Erythroblast (primary cell): ENCODE measurements around the gene SPDYE4.
"Not testable (repeated sequence)": the region's sequence is repeated elsewhere in the genome, so short reads cannot be mapped to it uniquely, and the experiment has no call there.

ENCODE experiments used
- DNase-seq, 2 experiments: peaks; one replicate each; lab custom pipeline; 2025; lab: John Stamatoyannopoulos, UW
- GATA1 ChIP-seq: IDR thresholded peaks from 2 replicates; pipeline ENCODE4 v1.6.1; 2011; ENCODE audit warnings: low read depth, mild to moderate bottlenecking, control low read depth, low read length, moderate library complexity
- POLR2A ChIP-seq: IDR thresholded peaks from 2 replicates; pipeline ENCODE4 v1.6.1; 2011; ENCODE audit warnings: mild to moderate bottlenecking, low read length

Gene SPDYE4

GRCh38 chr17:8758137-8758596, at the start of gene SPDYE4:
SPDYE4 (minus strand) TSS chr17:8758546; CDS start chr17:8758382, 164 bp downstream.
- TF ChIP-seq POLR2A (no peak), GATA1 (no peak)
- DNase-seq = no peak

GRCh38 chr17:8806926-8807550, 48.7 kb upstream of the SPDYE4 start:
- no peak for DNase-seq
- TF ChIP-seq GATA1 (no peak), POLR2A (no peak)

GRCh38 chr17:8806253-8806925, 48.0 kb upstream of the SPDYE4 start:
- no peak for DNase-seq
- TF ChIP-seq POLR2A = no peak
- no peak for TF ChIP-seq GATA1

GRCh38 chr17:8805396-8805795, 47.0 kb upstream of the SPDYE4 start:
- not testable (repeated sequence) for DNase-seq

GRCh38 chr17:8803531-8804420, 45.4 kb upstream of the SPDYE4 start:
- DNase-seq = no peak
- TF ChIP-seq GATA1 (no peak), POLR2A (no peak)

- no peak for TF ChIP-seq GATA1
- DNase-seq = no peak
These were observed 42.9 kb upstream of the SPDYE4 start for GRCh38 chr17:8801135-8801840.

- TF ChIP-seq GATA1 (no peak), POLR2A (no peak)
- DNase-seq = no peak
These were observed 42.3 kb upstream of the SPDYE4 start for GRCh38 chr17:8800656-8801055.

GRCh38 chr17:8799570-8800212, 41.3 kb upstream of the SPDYE4 start:
- TF ChIP-seq GATA1 (no peak), POLR2A (no peak)
- DNase-seq = no peak

GRCh38 chr17:8798846-8799569, 40.7 kb upstream of the SPDYE4 start, which contains the start of gene MFSD6L:
MFSD6L (minus strand) TSS chr17:8799365; CDS start chr17:8799120, 245 bp downstream.
- TF ChIP-seq GATA1 = no peak
- TF ChIP-seq POLR2A = no peak
- no peak for DNase-seq

GRCh38 chr17:8798176-8798845, 40.0 kb upstream of the SPDYE4 start:
- TF ChIP-seq GATA1 (no peak), POLR2A (no peak)
- no peak for DNase-seq

- TF ChIP-seq POLR2A (no peak), GATA1 (no peak)
These were observed 39.4 kb upstream of the SPDYE4 start for GRCh38 chr17:8797621-8798175.

More at GRCh38 chr17:8797621-8798175, 39.4 kb upstream of the SPDYE4 start:
- DNase-seq = no peak
